Measurements from ENCODE around the gene HMG20A.
A peak's percentile ranks its signal among the peaks of the same experiment; 100 is the strongest.

The HMG20A gene

DNA sequence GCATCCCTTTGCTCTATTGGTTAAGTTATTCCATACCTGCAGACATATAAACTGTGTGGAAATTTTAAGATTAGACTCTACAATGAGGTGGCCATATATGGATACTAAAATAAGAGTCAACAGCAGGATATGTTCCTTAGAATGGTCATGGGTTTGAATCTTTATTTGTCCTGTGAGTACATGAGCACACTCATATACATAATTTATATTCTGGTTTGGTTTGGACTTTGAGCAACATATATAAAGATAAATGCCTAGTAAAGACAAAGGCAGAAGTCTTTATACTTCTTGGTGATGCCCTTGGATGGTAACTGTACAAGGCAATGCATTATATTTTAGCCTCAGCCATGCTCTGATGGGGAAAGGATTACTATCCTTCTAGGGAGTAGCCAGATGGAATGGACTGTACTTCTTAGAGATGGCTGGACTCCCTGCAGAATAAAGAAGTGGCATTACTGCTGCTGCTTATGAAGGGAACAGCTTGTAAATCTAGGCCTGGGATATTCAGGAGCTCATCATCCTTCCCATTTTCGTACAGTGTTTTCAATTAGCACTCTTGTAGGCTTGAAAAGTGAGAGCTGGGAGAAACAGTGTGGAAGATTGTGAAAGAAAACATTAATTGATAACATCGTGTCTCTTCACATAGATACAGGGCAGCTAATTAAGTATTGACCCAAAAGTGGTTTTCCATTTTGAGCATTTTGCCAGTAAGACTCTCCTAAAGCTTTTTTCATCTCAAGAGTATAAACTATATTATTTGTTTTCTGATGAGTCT is 60.4 kb downstream of the HMG20A start:
- DNase-seq, result no peak

DNA sequence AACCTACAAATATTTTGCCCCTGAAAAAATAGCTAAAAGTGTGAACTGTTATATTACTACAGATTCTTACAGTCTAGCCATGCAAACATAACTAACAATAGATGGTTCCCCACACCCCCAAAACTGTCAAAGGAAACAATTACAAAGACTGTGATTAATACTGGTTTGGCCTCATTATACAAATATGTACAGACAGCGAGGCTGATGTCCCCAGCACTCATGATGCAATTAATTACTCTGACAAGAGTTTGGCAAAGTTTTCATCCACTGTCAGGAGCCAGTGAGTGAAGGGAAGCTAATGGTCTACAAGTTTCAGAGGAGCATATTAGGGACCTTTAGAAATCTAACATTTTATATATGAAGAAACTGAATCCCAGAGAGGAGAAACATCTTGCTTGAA is 61.0 kb downstream of the HMG20A start:
- DNase-seq, result peak; percentile 34

DNA sequence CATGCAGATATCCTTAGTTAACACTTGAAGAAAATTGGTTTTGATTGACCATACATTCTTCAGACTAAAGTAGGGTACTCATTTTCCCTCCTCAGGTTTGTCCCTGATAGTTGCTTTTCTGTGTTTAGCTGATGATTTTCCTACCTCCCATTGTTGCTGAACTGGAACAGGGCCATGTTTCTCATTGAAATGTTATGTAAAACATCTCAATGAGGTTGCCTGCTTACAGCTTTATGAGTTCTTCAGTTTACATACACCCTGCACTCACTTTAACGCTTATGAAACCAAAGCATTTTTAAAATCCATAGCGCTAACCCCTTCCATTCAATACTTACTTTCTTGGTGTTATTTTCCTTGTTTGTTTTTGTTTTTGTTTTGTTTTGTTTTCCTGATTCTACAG is 61.9 kb downstream of the HMG20A start:
- peak; percentile 39 for DNase-seq

DNA sequence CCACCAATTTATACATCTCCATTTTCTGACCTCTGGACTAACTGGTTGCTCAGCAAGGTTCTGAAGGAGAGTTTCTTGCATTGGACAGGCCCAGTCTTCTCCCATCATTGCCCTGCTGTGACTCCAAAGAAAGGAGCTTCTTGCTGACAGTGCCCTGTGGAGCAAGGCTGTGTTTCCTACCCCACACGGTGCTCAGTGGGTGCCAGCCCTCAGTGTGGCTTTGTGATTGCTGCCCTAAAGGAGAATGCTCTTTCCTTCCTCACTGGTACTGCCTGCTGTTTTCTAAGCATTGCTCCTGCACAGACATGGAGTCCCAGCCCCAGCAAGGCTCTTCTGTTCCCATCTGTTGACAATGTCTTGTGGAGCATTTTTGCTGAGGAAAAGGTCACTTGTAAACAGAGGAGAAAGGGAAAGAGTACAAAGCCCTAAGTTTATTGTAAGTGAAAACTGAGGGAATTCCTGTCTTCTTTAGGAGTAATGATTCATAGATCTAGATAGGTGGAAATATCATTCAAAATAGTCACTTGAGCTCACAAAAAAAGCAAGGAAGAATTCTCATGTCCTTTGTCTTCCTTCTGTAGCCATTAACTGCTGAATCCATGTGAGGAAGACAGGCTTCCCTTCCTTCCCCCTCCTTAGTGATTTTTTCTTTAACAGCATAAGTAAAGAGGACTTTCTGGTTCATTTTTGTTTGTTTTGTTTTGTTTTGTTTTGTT is 62.9 kb downstream of the HMG20A start:
- DNase-seq, result no peak

DNA sequence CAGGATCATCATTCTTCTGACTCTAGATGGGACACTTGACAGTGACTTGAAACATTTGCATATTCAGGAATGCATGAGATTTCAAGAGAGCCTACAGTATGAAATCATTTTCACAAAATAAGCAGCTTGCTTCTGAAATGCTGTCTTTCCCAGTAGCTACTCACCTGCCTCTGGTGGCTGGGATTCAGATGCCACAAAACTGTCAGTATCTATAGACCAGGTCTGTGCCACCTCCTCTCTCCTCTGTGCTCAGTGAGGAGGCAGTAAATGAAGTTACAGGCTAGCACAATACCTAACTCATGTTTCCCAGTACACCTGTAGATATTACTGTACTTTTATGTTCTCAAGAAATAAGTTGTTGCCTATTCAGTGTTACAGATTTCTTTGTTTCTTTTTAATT is 64.3 kb downstream of the HMG20A start:
- no peak for DNase-seq

DNA sequence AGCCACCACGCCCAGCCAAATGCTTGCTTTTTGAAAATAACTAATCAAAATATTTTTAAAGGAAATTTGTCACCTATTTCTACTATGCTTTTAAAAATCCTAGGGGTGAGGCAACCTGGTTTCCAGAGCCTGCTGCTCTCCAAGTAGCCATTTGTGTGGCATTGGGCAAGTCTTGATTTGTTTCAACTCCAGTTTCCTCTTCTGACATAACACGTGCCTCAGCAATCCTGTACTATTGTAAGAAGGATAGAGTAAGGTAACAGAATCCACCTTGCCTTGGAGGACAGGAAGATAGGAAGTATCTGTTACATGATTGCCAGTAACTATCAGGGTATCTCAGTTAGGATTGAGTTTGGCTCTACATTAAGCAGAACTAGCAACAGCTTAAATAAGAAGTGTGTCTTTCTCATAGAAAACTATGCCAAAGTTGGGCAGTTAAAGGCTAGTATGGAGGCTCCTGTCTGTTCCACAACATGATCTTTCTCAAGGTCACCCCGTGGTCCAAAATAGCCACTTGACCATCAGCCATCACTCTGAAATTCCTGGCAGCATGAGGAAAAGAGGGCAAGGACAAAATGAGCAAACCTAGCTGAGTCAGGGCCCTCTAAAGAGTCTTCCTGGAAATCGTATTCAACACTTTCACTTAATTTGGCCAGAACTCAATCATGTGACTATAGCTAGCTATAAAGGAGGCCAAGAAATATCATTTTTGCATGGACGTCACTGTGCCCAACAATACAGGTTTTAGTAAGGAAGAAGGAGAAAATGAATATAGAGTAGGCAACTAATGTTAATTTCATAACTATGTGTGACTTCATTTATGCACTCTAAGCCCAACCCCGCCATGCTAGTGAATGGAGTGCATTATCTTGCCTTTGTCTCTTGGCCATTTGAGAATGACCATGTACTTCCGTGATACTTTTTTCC is 66.1 kb downstream of the HMG20A start:
- DNase-seq, result no peak

DNA sequence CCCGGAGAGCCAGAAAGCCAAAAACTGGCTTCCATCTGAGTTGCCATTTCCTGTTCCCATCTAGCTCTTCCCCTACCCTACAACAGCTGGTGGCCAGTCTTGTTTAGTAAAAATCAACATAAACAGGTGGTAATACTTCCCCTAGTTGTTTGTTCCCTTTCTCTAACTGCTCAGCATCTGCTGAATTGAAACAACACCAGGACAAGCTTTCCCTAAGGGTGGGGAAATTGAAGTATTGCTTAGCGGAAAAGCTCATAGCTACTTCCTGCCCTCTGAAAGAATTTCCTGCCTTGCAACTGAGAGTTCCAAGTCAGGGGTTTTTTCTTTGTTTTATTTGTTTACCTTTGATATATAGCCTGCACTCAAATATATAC is 66.8 kb downstream of the HMG20A start:
- no peak for DNase-seq

DNA sequence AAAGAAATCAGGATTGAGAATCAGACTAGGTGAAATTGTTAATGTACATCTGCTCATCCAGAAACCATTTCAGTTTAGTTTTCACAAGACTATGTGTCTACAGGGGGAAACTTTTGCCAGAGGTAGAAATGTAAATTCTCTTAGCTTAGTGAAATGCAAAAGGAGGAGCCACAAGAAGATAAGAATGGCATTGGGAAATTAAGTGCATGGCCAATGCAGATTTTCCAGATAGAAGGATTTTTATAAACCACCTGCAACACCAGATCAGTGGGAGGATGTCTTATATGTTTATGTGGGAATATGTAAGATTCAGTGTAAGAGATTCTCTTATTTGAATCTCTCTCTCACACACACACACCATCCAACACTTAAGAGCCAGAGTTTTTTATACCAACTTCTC is 67.2 kb downstream of the HMG20A start:
- DNase-seq, result no peak

DNA sequence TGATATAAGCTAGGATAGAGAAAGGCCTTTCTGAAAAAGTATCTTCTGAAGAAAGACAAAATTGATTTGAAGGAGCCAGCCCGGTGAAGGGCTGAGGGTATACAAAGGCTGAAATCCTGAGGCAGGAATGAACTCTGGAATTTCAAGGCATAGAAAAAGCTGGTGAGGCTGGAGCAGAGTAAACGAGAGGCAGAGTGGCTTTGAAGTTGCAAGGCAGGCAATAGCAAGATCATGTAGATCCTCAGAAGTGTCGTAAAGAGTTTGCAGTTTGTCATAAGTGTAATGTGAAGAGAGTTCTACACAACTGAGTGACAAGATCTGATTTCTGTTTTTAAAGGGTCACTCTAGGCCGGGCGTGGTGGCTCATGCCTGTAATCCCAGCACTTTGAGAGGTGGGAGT is 69.0 kb downstream of the HMG20A start:
- DNase-seq, result no peak

DNA sequence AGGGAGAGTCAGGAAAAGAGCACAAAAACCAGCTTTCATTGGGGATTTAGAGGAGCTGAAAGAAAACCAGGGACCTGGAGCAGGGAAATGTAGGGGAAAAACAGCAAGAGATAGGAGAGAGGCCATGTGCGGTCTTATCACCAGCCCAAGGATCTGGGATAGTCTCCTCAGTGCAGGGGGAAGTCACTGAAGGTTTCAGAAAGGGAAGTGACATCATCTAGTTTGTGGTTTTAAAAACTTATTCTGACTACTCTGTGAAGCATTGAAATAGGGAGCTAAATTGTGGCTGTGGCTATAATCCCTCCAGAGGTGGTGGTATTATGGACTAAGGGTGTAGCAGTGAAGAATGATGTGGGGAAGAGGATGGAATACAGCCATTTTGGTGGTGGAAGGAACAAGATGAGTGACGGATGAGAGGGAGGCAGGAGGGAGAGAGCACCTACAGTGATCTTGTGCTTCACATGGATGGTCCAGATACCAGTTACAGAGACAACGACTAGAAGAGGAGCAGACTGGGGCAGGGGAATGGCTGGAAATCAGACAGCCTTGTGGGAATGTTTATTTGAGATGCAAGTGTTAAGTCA is 72.7 kb downstream of the HMG20A start:
- DNase-seq, result no peak

DNA sequence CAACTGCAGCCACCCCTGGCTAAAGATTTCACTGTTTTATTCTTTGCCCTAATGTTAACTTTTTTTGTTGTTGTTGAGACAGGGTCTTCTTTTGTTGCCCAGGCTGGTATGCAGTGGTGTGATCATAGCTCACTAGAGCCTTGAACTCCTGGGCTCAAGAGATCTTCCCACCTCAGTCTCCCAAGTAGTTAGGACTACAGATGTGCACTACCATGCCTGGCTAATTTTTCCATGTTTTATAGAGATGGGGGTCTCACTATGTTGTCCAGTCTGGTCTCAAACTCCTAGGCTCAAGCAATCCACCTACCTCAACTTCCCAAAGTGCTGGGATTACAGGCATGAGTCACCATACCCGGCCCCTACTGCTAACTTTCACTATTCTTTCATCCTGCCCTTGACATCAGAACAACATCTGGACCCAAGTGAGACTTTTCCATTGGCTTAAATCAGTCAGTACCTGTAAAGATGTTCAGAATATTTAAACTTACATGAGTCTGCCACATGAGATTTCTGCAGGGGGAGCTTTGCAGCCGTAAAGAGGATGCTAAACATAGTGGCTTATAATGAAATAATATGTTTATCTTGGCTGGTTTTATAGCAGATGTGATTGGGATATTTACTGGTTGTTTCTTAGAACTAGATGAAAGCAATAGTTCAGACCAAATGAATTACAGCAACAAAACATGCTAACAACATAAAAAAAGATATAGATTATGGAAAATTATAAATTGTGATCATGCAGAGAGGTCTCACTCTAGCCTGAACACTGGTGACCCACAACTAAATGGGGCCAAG is 73.6 kb downstream of the HMG20A start:
- no peak for DNase-seq

DNA sequence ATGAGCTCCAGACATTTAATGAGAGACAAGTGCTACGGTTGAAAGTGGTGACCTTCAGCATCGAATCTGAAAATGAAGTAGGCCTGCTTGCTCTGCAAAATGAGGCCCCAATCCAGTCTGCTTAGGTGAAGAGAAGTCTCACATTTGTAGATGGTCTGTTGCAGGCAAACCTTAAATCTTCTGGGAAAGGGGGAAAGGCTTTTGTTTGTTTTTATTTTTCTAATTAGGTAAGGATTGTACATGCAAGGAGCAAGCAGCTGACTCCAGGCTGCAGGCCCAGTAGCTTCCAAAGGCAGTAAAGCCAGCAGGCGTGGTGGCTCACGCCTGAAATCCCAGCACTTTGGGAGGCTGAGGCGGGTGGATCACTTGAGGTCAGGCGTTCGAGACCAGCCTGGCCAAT is 74.3 kb downstream of the HMG20A start:
- no peak for DNase-seq

DNA sequence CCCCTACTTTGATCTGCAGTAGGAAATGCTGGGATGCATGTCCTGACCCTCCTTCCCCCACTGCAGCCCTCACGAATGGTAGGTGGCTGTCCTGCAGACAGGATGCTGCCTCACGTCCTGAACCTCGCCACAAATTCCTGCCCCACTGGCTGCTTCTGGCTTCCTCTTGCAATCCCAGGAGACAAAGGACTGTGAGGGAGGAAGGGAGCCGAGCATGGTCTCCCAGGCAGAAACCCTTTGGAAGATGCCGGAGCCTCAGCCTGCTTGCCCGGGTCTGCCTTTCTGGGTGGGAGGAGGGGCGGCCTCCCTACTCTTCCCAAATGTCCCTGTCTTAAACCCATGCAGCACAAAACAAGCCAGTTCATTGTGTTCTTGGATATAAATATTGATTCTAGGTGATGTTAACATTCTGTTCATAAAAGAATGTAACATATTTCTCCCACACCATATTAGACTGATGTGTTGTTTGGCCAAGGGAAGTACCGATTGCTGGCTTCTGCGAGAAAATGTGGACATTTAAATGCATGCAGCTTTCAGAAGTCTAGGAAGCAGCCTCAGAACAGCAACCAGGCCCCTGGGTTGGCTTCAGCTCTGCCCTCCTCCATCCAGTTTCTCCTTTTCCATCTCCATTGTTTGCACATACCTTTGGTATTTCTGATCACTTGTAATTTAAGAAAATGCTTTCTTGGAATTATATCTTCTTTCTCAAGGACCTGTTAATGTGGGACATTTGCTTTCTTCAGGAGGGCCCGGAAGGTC is 75.3 kb downstream of the HMG20A start:
- DNase-seq, result no peak

DNA sequence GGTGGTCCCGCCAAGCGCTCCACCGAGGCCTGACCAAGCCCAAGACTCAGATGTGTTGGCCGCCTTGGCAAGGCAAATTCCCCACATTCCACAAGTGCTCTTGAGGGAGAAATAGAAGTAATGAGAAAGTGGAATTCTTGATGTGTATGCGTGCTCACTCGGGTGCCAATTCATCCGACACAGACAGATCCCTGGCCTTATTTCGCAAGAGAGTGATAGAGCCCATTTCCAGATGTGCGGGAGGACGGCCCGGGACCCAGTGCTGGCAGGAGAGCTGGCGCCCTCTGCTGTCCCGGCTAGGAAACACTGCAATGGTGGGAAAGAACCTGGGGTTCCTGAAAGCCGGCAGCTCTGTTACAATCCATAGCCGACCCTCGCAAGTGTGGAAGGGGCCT is 76.0 kb downstream of the HMG20A start:
- peak; percentile 39 for DNase-seq

DNA sequence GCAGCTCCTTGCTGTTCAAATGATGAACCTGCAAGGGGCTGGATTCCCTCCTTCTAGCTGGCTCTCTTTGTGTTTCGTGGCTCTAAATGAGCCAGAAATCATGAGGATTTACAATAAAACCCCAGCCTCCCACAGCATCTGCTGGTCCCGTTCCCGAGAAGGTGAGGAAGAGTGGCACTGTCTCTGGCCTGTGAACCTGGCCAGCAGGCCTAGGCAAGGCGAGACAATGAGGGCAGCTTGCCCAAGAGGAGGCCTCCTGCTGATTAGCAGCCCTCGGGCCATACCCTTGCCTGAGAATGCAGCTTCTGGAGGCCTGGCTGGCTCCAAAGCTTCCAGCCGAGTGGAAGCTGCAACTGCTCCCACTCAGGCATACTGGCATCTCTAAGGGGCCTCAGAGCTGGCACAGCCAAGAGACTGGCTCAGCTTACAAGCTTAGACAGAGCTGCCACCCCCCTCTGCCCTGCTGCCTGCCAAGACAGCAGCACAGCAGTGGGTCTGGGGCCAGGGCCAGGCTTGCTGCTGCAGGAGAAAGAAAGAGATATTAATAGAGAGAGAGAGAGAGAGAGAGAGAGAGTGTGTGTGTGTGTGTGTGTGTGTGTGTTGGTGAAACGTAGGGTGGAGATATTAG is 76.5 kb downstream of the HMG20A start:
- DNase-seq, result peak; percentile 79

DNA sequence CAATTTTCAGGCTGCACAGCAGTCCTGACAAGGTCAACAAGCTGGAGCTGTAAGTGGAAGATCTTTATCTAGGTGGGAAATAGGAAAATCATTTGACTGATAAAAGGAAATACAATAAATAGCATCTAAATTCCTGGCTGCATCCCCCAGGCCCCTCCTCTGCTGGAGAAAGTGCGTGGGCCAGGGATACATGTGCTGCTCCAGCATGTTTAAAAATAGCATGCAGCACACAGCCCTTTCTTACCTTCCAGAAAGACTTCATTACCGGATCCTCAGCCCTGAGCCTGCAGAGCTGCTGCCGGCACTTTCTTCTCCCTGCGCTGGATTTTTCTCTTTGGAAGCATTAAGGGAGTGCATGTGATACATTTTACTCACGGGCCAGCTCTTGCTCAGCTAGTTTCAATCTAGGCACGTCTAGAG is 77.3 kb downstream of the HMG20A start:
- no peak for DNase-seq

DNA sequence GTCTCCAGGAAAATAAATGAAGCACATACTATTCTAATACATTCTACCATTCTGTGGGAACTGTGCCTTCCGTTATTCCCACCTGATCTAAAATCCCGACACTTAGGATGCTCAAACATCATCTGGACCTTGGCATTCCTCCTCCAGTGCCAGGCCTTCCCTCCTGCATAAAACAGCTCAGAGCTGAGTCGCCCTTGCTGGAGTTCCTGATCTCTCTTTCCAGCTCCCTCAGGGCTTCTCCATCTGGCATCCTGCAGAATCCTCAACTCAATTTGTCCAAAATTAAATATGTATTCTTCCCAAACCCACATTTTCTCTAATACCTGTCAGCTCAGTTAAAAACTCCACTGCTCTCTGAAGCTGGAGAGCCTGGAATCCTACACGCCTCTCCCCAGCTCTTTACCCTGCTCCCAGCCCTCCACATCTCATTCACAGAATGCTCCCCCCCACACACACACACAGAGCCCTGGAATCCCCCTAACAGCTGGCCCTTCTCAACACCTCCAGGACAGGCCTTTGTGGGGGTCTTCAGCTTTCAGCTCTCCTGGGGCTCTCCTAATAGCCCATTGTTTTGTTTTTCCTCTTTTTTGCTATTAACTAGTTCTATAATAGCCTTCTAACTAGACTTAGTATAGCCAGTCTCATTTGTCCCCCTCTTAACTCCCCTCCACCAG is 78.5 kb downstream of the HMG20A start:
- DNase-seq, result no peak

DNA sequence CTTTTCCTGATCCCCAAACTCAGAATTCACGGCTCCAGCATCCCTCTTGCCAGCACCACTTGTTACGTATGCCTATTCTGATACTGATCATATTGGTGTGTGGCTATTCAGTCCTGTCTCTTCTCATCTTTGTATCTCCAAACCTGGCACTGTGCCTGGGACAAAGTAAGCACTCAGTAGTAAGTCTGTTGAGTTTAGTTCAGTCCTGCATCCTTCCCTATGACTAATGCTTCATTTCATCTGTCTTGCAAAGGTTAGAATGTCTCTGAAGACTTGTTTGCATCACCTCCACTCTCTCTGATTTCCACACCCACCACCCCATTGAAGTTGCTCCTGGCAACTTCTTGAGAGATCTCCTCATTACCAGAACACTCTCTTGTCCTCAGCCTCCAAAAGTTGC is 80.3 kb downstream of the HMG20A start:
- no peak for DNase-seq

DNA sequence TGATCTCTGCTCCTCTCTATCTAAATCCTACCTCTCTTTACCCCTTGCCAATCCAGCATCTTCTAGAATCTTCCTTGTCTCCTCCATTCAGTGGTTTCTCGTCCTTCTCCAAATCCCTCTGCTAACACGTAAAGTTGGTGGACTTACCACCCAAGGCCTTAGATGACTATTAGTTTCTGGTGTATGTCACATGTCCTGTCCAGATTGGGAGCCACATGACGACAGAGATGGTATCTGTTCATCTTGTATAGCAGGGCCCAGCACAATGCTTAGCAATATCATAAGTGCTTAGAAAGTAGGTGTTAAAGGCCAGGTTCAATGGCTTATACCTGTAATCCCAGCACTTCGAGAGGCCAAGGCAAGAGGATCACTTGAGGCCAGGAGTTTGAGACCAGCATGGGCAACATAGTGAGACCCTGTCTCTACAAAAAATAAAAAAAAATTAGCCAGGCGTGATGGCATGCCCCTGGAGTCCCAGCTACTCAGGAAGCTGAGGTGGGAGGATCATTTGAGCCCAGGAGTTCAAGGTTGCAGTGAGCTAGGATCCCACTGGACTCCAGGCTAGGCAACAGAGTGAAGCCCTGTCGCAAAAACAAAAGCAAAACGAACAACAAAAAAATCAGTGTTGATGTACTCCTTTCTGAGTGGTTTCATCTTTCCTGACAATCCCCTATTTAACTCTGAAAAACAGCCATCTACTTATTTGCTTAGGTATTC is 81.8 kb downstream of the HMG20A start:
- no peak for DNase-seq

DNA sequence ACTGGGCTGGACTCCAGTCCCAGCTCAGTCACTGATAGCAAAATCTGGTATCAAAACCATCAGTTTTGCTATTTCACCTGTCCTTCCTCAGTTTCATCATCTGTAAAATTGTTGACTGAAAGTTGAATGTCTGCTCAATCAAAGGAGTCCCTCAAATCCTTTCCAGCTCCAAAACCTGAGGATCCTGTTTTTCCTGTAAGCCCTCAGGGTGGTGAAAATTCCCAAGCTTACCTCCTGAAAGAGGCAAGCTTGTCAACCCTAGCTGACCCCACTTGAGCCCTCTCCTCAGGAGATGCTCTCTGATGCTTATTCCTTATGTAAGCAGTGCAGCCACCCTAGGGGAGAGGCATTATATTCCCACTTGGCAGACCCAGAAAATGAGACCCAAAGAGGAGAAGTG is 82.6 kb downstream of the HMG20A start:
- DNase-seq, result no peak

Data from NCI-H1105 treated with DMSO at 0.1 percent for 48 hours (cell line).